GM18511 (cell line): ENCODE measurements around the gene ZNF84.

Experiments used
- ATAC-seq: cut with Tn5 transposase; IDR thresholded peaks from one replicate; pipeline ENCODE4 v1.9.1; 2021; ENCODE audit warnings: mild to moderate bottlenecking, moderate library complexity; ENCODE audit not compliant: unreplicated experiment

ZNF84 gene

GRCh38 chr12:133037207-133038005 lies at the start of gene ZNF84:
TSS of gene ZNF84 (plus strand) at chr12:133037509. CDS start at chr12:133041468, 3,959 bp downstream.
- ATAC-seq = peak; percentile 98

- no peak for ATAC-seq
Measured at GRCh38 chr12:132998741-132999140, 38.6 kb upstream of the ZNF84 start.

- ATAC-seq = no peak
Measured at GRCh38 chr12:133010657-133011297, 26.5 kb upstream of the ZNF84 start.

- no peak for ATAC-seq
Measured at GRCh38 chr12:133023566-133023965, 13.7 kb upstream of the ZNF84 start.

GRCh38 chr12:133026996-133027395 lies 10.3 kb upstream of the ZNF84 start:
- ATAC-seq = no peak

GRCh38 chr12:133038118-133038709 lies 905 bp downstream of the ZNF84 start:
- ATAC-seq = no peak

GRCh38 chr12:133046698-133047097 lies 9.4 kb downstream of the ZNF84 start:
- no peak for ATAC-seq

GRCh38 chr12:133057446-133057845 lies 20.1 kb downstream of the ZNF84 start:
- ATAC-seq = no peak

- ATAC-seq = no peak
Measured at GRCh38 chr12:133058203-133059113, 21.1 kb downstream of the ZNF84 start.

- no peak for ATAC-seq
Measured at GRCh38 chr12:133061954-133062353, 24.6 kb downstream of the ZNF84 start.

- no peak for ATAC-seq
Measured at GRCh38 chr12:133063556-133063955, 26.2 kb downstream of the ZNF84 start.

GRCh38 chr12:133073836-133074235 lies 36.5 kb downstream of the ZNF84 start:
- ATAC-seq = no peak

- peak; percentile 84 for ATAC-seq
Measured at GRCh38 chr12:133080026-133080367, 42.7 kb downstream of the ZNF84 start.

- ATAC-seq = peak; percentile 77
Measured at GRCh38 chr12:133080368-133081158, 43.3 kb downstream of the ZNF84 start, which contains the start of gene ZNF140. TSS of gene ZNF140 (plus strand) at chr12:133080923. CDS start at chr12:133081321, 398 bp downstream.

- no peak for ATAC-seq
Measured at GRCh38 chr12:133081159-133081780, 44.0 kb downstream of the ZNF84 start.

- ATAC-seq = no peak
Measured at GRCh38 chr12:133083345-133083744, 46.0 kb downstream of the ZNF84 start.

GRCh38 chr12:133105620-133106019 lies 68.3 kb downstream of the ZNF84 start:
- no peak for ATAC-seq

- ATAC-seq = no peak
Measured at GRCh38 chr12:133106253-133106652, 68.9 kb downstream of the ZNF84 start.

- ATAC-seq = no peak
Measured at GRCh38 chr12:133107121-133107520, 69.8 kb downstream of the ZNF84 start.

GRCh38 chr12:133108150-133108549 lies 70.8 kb downstream of the ZNF84 start:
- no peak for ATAC-seq
